Loucy (cell line): ENCODE results near the gene DCUN1D3.

Experiments used
- H2AFZ ChIP-seq: fragments of 200-600 bp; sonication (generic); 2 replicates; pipeline ENCODE4 v1.6.0; 2016; ENCODE audit warnings: antibody characterized with exemption, mild to moderate bottlenecking, low read length, moderate library complexity
- H3F3A ChIP-seq: fragments of 200-600 bp; 2 replicates; pipeline ENCODE4 v1.6.0; 2016; ENCODE audit warnings: antibody characterized with exemption, low read depth, mild to moderate bottlenecking
- H3K27me3 ChIP-seq: fragments of 200-600 bp; sonication (generic); 2 replicates; pipeline ENCODE4 v1.6.1; 2014; ENCODE audit warnings: low read length, mild to moderate bottlenecking; ENCODE audit not compliant: insufficient read depth, poor library complexity, severe bottlenecking
- H3K36me3 ChIP-seq: fragments of 200-600 bp; sonication (generic); 2 replicates; pipeline ENCODE4 v1.6.1; 2016; ENCODE audit warnings: low read length; ENCODE audit not compliant: insufficient read depth
- H3K4me1 ChIP-seq: fragments of 200-600 bp; sonication (generic); 2 replicates; pipeline ENCODE4 v1.5.1; 2014; ENCODE audit warnings: low read length, mild to moderate bottlenecking; ENCODE audit not compliant: insufficient read depth, poor library complexity, severe bottlenecking
- H3K4me2 ChIP-seq: fragments of 200-600 bp; sonication (generic); 2 replicates; pipeline ENCODE4 v1.6.0; 2014; ENCODE audit warnings: antibody characterized with exemption, low read length, low read depth, mild to moderate bottlenecking; ENCODE audit not compliant: poor library complexity, severe bottlenecking
- H3K4me3 ChIP-seq: fragments of 200-600 bp; sonication (generic); 2 replicates; pipeline ENCODE4 v1.5.1; 2014; ENCODE audit warnings: low read length, mild to moderate bottlenecking, mixed read lengths; ENCODE audit not compliant: poor library complexity, severe bottlenecking
- H3K79me2 ChIP-seq: fragments of 200-600 bp; sonication (generic); 2 replicates; pipeline ENCODE4 v1.6.1; 2014; ENCODE audit warnings: low read length; ENCODE audit not compliant: insufficient read depth
- H3K9ac ChIP-seq: fragments of 200-600 bp; sonication (generic); 2 replicates; pipeline ENCODE4 v1.6.0; 2014; ENCODE audit warnings: mild to moderate bottlenecking, low read depth, low read length, moderate library complexity; ENCODE audit not compliant: poor library complexity, severe bottlenecking
- H3K9me2 ChIP-seq: fragments of 200-600 bp; sonication (generic); replicated peaks from 2 replicates; pipeline ENCODE4 v1.6.1; 2016; ENCODE audit warnings: low read depth, low read length, mixed read lengths
- H3K9me3 ChIP-seq: fragments of 200-600 bp; sonication (generic); 2 replicates; pipeline ENCODE4 v1.6.1; 2014; ENCODE audit warnings: mild to moderate bottlenecking, antibody characterized with exemption, low read length, low read depth; ENCODE audit not compliant: insufficient read depth
- H4K20me1 ChIP-seq: fragments of 200-600 bp; sonication (generic); 2 replicates; pipeline ENCODE4 v1.6.0; 2014; ENCODE audit warnings: antibody characterized with exemption, low read length, mild to moderate bottlenecking; ENCODE audit not compliant: insufficient read depth, poor library complexity, severe bottlenecking
- EZH2phosphoT487 ChIP-seq: fragments of 200-600 bp; IDR thresholded peaks from 2 replicates; pipeline ENCODE4 v1.6.1; 2018; ENCODE audit warnings: antibody characterized with exemption, mild to moderate bottlenecking, moderate library complexity, borderline replicate concordance
- TF ChIP-seq, protein P1 (sequence below): fragments of 200-600 bp; sonication (generic); conservative IDR thresholded peaks from 2 replicates; pipeline ENCODE4 v1.5.1; 2014; ENCODE audit warnings: mild to moderate bottlenecking, antibody characterized with exemption, low read length

Gene DCUN1D3

DNA sequence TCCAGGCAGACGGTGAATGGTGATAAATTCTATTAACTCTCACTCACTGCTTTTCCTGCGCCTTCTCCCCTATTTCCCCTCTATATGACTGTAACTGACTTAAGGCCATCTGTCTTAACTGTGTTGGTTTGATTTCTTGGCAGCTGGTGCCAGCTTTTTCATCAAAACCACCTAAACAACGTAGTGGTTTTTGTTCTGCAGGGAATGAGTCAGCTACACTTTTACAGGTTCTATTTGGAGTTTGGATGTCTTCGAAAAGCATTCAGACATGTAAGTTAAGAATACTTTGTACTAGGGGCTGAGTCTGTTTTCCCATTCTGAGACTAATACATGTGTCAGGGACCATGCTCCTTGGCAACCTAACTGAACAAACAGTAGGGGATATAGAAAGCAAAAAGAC lies 85.4 kb downstream of the DCUN1D3 start:
- no peak for TF ChIP-seq EZH2phosphoT487
- TF ChIP-seq, protein P1, sequence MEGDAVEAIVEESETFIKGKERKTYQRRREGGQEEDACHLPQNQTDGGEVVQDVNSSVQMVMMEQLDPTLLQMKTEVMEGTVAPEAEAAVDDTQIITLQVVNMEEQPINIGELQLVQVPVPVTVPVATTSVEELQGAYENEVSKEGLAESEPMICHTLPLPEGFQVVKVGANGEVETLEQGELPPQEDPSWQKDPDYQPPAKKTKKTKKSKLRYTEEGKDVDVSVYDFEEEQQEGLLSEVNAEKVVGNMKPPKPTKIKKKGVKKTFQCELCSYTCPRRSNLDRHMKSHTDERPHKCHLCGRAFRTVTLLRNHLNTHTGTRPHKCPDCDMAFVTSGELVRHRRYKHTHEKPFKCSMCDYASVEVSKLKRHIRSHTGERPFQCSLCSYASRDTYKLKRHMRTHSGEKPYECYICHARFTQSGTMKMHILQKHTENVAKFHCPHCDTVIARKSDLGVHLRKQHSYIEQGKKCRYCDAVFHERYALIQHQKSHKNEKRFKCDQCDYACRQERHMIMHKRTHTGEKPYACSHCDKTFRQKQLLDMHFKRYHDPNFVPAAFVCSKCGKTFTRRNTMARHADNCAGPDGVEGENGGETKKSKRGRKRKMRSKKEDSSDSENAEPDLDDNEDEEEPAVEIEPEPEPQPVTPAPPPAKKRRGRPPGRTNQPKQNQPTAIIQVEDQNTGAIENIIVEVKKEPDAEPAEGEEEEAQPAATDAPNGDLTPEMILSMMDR, result no peak
- peaks cover 5% of the 10 kb centered on the region; the same call in 1 of the 2 replicates for H3K79me2 ChIP-seq
- peak overlapping the region; percentile 57 for H3K9ac ChIP-seq
- no peaks in the 10 kb centered on the region for H3K27me3 ChIP-seq
- peaks cover 66% of the 10 kb centered on the region for H3K4me1 ChIP-seq
- peak overlapping the region; percentile 73 for H3K4me2 ChIP-seq
- H3K4me3 ChIP-seq, result peak overlapping the region; percentile 53
- no peak overlapping the region for H2AFZ ChIP-seq
- H3K36me3 ChIP-seq, result no peaks in the 10 kb centered on the region
- H3F3A ChIP-seq, result peaks cover 3% of the 10 kb centered on the region; the same call in 1 of the 2 replicates
- no peaks in the 10 kb centered on the region for H3K9me3 ChIP-seq
- no peaks in the 10 kb centered on the region for H3K9me2 ChIP-seq
- no peaks in the 10 kb centered on the region for H4K20me1 ChIP-seq

DNA sequence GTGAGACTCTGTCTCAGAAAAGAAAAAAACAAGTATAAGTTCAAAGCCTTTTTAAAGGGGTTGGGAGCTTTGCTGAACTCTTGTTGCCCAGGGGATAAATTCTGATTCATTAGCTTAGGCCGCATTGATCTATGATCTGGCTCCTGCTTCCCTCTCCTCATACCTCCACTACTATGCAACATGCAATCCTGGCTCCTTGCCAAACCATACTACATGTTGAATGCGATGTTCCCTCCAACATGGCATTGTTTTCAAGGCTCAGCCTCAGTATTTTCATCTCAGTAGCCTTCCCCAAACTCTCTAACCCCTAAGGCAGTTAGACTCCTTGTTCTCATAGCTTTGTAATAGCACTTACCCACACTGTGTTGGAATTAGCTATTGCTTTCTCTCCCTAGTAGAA lies 87.6 kb downstream of the DCUN1D3 start:
- Histone ChIP-seq H3K36me3 (no peaks in the 10 kb centered on the region), H3F3A (peaks cover 3% of the 10 kb centered on the region; the same call in 1 of the 2 replicates), H3K4me1 (peaks cover 86% of the 10 kb centered on the region), H3K9me3 (no peaks in the 10 kb centered on the region), H3K9ac (no peak overlapping the region), H2AFZ (no peak overlapping the region), H3K27me3 (no peaks in the 10 kb centered on the region), H4K20me1 (no peaks in the 10 kb centered on the region), H3K4me2 (no peak overlapping the region), H3K9me2 (no peaks in the 10 kb centered on the region), H3K4me3 (no peak overlapping the region), H3K79me2 (peaks cover 28% of the 10 kb centered on the region)
- TF ChIP-seq EZH2phosphoT487, result no peak
- TF ChIP-seq, protein P1, result no peak

DNA sequence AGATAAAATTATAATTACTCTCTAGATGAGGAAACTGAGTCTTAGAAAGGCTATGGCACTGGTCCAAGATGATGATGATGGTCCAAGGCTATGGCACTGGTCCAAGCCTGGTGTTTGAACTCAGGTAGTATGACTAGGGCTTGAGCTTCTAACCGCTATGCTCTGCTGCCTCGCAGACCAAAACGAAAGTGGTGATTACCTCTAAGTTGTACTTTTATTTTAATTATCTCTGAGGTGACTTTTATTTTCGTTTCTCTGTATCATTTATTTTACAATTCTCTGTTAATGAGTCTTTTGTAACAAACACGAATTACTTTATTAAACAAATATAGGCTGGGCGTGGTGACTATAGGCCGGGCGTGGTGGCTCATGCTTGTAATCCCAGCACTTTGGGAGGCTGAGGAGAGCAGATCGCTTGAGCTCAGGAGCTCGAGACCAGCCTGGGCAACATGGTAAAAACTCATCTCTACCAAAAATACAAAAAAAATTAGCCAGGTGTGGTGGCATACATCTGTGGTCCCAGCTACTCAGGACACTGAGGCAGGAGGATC lies 88.2 kb downstream of the DCUN1D3 start:
- no peak for TF ChIP-seq EZH2phosphoT487
- TF ChIP-seq, protein P1, result no peak
- Histone ChIP-seq H3K9me3 (no peaks in the 10 kb centered on the region), H3K27me3 (no peaks in the 10 kb centered on the region), H3K4me3 (no peak overlapping the region), H3F3A (peaks cover 3% of the 10 kb centered on the region; the same call in 1 of the 2 replicates), H3K9ac (no peak overlapping the region), H2AFZ (no peak overlapping the region), H3K4me1 (peaks cover 86% of the 10 kb centered on the region), H3K9me2 (no peaks in the 10 kb centered on the region), H3K4me2 (peak overlapping the region; percentile 33), H3K36me3 (no peaks in the 10 kb centered on the region), H4K20me1 (no peaks in the 10 kb centered on the region), H3K79me2 (peaks cover 33% of the 10 kb centered on the region)
